Right lobe of liver (tissue), 6 donors: ENCODE data around the gene LIMCH1. TPM values are rescaled to one million over a fixed set of nuclear protein-coding genes. Genes with fewer than 3 reads are reported as not detected.

ENCODE experiments used
- ATAC-seq, 4 donors: fragments of 200-7000 bp; cut with Tn5 transposase; one replicate each; pipeline ENCODE4 v1.9.1; 2020; ENCODE audit warnings: mild to moderate bottlenecking in 4 of 4, moderate library complexity in 4 of 4
- DNase-seq, 3 donors: peaks; one replicate each; pipeline ENCODE4 v3.0.0-alpha.2; 2020
- H3K27ac ChIP-seq, 3 donors: fragments of 200-600 bp; one replicate each; pipeline ENCODE4 v1.8.0; 2022
- H3K27me3 ChIP-seq, 2 donors: fragments of 200-600 bp; one replicate each; pipeline ENCODE4 v1.8.0; 2022
- H3K36me3 ChIP-seq, 4 donors: fragments of 200-600 bp; sonication (generic) in 1 of 4; one replicate each; pipeline versions ENCODE4 v1.5.1 to v1.8.0; 2017 to 2022; ENCODE audit warnings: control low read depth in 1 of 4
- H3K4me1 ChIP-seq, 4 donors: fragments of 200-600 bp; sonication (generic) in 1 of 4; one replicate each; pipeline versions ENCODE4 v1.5.1 to v1.8.0; 2017 to 2022; ENCODE audit warnings: control low read depth in 1 of 4
- H3K4me3 ChIP-seq, 3 donors: fragments of 200-600 bp; one replicate each; pipeline ENCODE4 v1.8.0; 2022
- H3K9me3 ChIP-seq, 4 donors: fragments of 200-600 bp; sonication (generic) in 1 of 4; one replicate each; pipeline versions ENCODE4 v1.5.1 to v1.8.0; 2017 to 2022; ENCODE audit warnings: control low read depth in 1 of 4
- CTCF ChIP-seq, 4 donors: fragments of 200-600 bp in 3 of 4; fragments of 450-650 bp in 1 of 4; IDR thresholded peaks; one replicate each; pipeline versions ENCODE4 v1.5.1 to v1.8.0; 2016 to 2022; ENCODE audit warnings: antibody characterized with exemption in 4 of 4, mild to moderate bottlenecking in 2 of 4
- POLR2A ChIP-seq: fragments of 450-650 bp; IDR thresholded peaks from one replicate; pipeline ENCODE4 v1.6.1; 2017; ENCODE audit warnings: antibody characterized with exemption, mild to moderate bottlenecking
- WGBS: methylation state at CpG from one replicate; pipeline ENCODE4 v1.1.6; 2018; ENCODE audit warnings: low coverage, low lambda C conversion rate; ENCODE audit not compliant: insufficient coverage; ENCODE audit errors: missing lambda C conversion rate; 5-methylcytosine and 5-hydroxymethylcytosine counted together
- intact Hi-C, 2 donors: fragments of 100-400 bp; cut with DNase I; formaldehyde crosslinking; loops; one replicate each; pipeline versions ENCODE4 v1.11.2 to v1.14.1; 2022
- total RNA-seq, 6 experiments: library from RNA; depleted of rRNA in 2 of 6; stranded (reverse); fragments of >200 nt in 2 of 6; fragmentation: NEBNext Ultra II Directional in 3 of 6; extraction: Animal tissue kit (Norgen Biotek cat#: 25700) in 3 of 6; gene quantifications; one replicate each; pipeline versions ENCODE4 v1.1.0 to v1.2.4, GENCODE V29; 2016 to 2023
- donor health status: DM: no; HTN: yes; CAD: no.
- donor health status: DM: no; HTN: no; CAD: no.
- donor health status: DM: no; HTN: no; CAD: no.
- donor health status: DM: no; HTN: yes; CAD: no.
- donor health status: DM: no; HTN: yes; CAD: no.

The LIMCH1 gene
- total RNA-seq, 6 experiments from 2014 or later: 8.3 to 26.9 (median 12.9) TPM

DNA sequence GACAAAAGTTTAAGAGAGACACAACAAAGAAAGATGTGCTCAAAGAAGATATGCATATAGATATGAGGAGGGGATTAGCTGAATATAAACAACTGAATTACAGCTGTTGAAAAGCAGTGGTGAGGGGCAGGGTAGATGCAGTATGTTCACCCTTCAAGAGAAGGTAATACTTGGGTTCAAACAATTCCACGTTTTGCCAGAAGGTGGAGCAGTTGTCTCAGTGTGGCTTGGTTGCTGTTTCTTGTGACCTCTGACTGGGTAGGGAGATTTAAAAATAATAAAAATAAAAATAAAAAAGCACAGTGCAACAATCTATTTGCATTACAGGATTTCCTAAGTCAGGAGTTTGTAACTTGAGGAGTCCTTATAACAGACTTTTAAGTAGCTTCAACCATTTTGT lies 187.3 kb downstream of the LIMCH1 start:
- Histone ChIP-seq H3K36me3 (no peaks in the 10 kb centered on the region), H3K27ac (no peak overlapping the region), H3K9me3 (no peaks in the 10 kb centered on the region), H3K4me1 (no peaks in the 10 kb centered on the region), H3K4me3 (no peak overlapping the region), H3K27me3 (no peaks in the 10 kb centered on the region)
- DNase-seq (no peak), ATAC-seq (no peak)
- TF ChIP-seq CTCF (IDR thresholded peaks at IDR 0.05) (peak in 1 of 4 donors; percentile 15), POLR2A (no peak)
- intact Hi-C loops: no loop called here
- 0% methylated on average over 1 of the region's 1 CpG for WGBS

DNA sequence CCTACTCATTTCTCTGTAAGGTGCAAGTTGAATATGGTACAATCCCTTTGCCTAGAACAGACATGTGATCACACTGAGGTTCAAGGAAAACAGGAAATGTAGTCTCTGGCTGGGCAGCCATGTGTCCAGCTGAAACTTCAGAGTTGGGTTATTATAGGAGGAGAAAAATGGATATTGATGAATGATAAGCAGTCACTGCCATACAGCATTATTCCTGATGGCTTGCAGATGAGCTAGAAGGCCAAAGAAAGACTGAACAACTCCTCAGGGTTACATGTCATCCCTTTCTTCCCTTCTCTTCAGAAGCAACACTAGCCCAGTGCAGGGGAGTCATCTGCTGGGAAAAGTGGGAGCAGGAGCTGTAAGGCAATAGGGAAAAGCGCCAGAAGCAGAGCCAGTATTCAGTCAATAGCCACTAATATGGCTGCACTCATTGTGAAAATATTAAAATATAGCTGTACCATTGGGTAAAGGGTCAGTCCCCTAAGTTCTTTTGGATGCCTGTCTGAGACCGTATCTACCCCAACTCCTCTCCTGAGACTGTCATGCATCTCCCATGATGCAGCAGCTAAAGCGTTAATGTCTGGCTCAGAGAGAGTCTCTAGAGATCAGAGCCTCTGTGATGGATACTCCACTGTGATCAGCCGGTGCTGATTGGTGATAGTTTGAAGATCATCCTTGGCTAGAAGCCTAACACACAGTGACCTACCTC lies 190.1 kb downstream of the LIMCH1 start:
- no peaks in the 10 kb centered on the region for H3K27me3 ChIP-seq
- ATAC-seq (no peak), DNase-seq (no peak)
- H3K4me3 ChIP-seq: no peak overlapping the region
- intact Hi-C loops: no loop called here
- no peak overlapping the region for H3K27ac ChIP-seq
- no peak for TF ChIP-seq CTCF (IDR thresholded peaks at IDR 0.05)
- no peak for TF ChIP-seq POLR2A
- H3K36me3 ChIP-seq: no peaks in the 10 kb centered on the region
- no peaks in the 10 kb centered on the region for H3K9me3 ChIP-seq
- 50% methylated on average over 3 of the region's 4 CpGs for WGBS
- no peaks in the 10 kb centered on the region for H3K4me1 ChIP-seq

- DNase-seq (no peak), ATAC-seq (no peak)
- no peak overlapping the region for H3K4me3 ChIP-seq
- H3K27ac ChIP-seq: no peak overlapping the region
- intact Hi-C loops: no loop called here
- WGBS: 70% methylated on average over 3 of the region's 3 CpGs
- H3K9me3 ChIP-seq: no peaks in the 10 kb centered on the region
- no peaks in the 10 kb centered on the region for H3K4me1 ChIP-seq
- TF ChIP-seq POLR2A: no peak
- TF ChIP-seq CTCF (IDR thresholded peaks at IDR 0.05): no peak
- H3K36me3 ChIP-seq: no peaks in the 10 kb centered on the region
- no peaks in the 10 kb centered on the region for H3K27me3 ChIP-seq
These were observed 190.6 kb downstream of the LIMCH1 start for GRCh38 chr4:41728573-41728913.

DNA sequence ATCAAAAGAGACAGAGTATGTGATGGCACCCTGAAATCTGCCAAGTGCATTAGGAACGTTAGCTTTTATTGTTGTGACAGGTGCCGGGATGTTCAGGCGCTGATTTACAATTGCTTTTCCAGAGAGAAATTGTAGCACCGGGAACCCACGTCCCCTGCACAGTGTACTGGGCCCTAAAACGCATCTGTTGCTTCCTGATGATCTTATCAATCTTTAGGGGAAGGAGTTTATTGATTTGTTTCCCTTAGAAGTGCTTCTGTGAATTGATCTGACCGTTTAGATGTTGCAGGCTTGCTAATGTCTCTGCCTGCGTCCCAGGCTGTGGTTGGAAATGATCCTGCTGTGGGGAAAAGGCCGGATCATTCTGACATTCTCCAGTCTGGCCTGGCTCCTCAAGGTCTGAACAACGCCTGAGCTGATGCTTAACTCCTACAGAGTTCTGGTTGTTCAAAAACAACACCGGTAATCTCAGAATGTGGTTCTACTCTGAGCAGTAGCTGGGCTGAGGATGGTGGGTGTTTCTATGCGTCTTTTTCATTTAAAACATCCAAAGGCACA lies 193.7 kb downstream of the LIMCH1 start:
- Histone ChIP-seq H3K4me1 (no peaks in the 10 kb centered on the region), H3K9me3 (no peaks in the 10 kb centered on the region), H3K36me3 (no peaks in the 10 kb centered on the region), H3K4me3 (no peak overlapping the region), H3K27me3 (no peaks in the 10 kb centered on the region), H3K27ac (no peak overlapping the region)
- ATAC-seq (no peak), DNase-seq (no peak)
- WGBS: 26% methylated on average over 10 of the region's 12 CpGs
- intact Hi-C loops: no loop called here
- TF ChIP-seq CTCF (IDR thresholded peaks at IDR 0.05) (no peak), POLR2A (no peak)
